ENCODE data around the gene FARP2. TPM values are rescaled to one million over a fixed set of nuclear protein-coding genes. Genes with fewer than 3 reads are reported as not detected.
A peak's percentile ranks its signal among the peaks of the same experiment; 100 is the strongest.

Gene FARP2
- total and polyA plus RNA-seq, 4 donors, result 5.8 to 30.9 (median 14.3) TPM

DNA sequence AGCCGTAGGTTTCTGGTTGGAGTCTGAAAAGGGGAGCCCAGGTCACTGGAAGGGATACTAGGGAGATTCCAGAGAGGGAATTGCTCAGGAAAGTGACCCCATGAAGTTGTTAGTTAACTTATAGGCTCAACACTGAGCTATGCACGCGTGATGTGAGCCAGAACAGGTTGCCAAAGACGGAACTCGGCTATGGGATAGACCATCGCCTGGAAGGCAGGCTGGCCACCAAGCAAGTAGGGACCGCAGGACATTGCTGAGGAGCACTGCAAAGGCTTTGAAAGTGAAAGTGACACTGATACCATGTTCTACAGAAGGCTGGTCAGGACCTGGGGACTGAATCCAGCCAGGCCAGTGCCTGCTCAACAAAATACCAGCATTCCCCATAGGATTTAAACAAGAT is 7.3 kb downstream of the FARP2 start:
- 45% methylated on average over 7 of the region's 7 CpGs for WGBS
- DNase-seq (ENCODE audit: low spot score), result no peak
- no peaks in the 10 kb centered on the region for H3K36me3 ChIP-seq (ENCODE audit: control insufficient read depth in 4 of 4, insufficient read depth in 3 of 4, low read depth in 1 of 4, low read length in 3 of 4)
- H3K4me3 ChIP-seq (ENCODE audit: low read depth in 1 of 3, low read length in 3 of 3), result no peak overlapping the region
- no peaks in the 10 kb centered on the region for H3K9me3 ChIP-seq (ENCODE audit: control insufficient read depth in 4 of 4, low read length in 3 of 4)
- peaks cover 7 to 37% (median 31%) of the 10 kb centered on the region in 4 donors for H3K4me1 ChIP-seq (ENCODE audit: control insufficient read depth in 4 of 4, insufficient read depth in 4 of 4, low read length in 3 of 4)
- H3K27ac ChIP-seq (ENCODE audit: low read depth in 1 of 2, low read length in 2 of 2), result peak overlapping the region; percentile 26 to 29
- no peaks in the 10 kb centered on the region for H3K27me3 ChIP-seq (ENCODE audit: control insufficient read depth in 4 of 4, insufficient read depth in 4 of 4, low read length in 3 of 4)
- no peak overlapping the region for H3K9ac ChIP-seq (ENCODE audit: low read depth in 1 of 2, low read length in 2 of 2)
- no peak for TF ChIP-seq JUND (IDR thresholded peaks at IDR 0.05)
- TF ChIP-seq, protein P1, sequence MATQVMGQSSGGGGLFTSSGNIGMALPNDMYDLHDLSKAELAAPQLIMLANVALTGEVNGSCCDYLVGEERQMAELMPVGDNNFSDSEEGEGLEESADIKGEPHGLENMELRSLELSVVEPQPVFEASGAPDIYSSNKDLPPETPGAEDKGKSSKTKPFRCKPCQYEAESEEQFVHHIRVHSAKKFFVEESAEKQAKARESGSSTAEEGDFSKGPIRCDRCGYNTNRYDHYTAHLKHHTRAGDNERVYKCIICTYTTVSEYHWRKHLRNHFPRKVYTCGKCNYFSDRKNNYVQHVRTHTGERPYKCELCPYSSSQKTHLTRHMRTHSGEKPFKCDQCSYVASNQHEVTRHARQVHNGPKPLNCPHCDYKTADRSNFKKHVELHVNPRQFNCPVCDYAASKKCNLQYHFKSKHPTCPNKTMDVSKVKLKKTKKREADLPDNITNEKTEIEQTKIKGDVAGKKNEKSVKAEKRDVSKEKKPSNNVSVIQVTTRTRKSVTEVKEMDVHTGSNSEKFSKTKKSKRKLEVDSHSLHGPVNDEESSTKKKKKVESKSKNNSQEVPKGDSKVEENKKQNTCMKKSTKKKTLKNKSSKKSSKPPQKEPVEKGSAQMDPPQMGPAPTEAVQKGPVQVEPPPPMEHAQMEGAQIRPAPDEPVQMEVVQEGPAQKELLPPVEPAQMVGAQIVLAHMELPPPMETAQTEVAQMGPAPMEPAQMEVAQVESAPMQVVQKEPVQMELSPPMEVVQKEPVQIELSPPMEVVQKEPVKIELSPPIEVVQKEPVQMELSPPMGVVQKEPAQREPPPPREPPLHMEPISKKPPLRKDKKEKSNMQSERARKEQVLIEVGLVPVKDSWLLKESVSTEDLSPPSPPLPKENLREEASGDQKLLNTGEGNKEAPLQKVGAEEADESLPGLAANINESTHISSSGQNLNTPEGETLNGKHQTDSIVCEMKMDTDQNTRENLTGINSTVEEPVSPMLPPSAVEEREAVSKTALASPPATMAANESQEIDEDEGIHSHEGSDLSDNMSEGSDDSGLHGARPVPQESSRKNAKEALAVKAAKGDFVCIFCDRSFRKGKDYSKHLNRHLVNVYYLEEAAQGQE (IDR thresholded peaks at IDR 0.05), result no peak
- TF ChIP-seq FOXA1 (IDR thresholded peaks at IDR 0.05), result no peak
- no peak for TF ChIP-seq RXRA (IDR thresholded peaks at IDR 0.05)
- no peak for TF ChIP-seq HNF4A (conservative IDR thresholded peaks at IDR 0.05)
- no peak for TF ChIP-seq ZBTB33 (IDR thresholded peaks at IDR 0.05)
- TF ChIP-seq HNF4G (IDR thresholded peaks at IDR 0.05), result no peak
- no peak for TF ChIP-seq GABPA (IDR thresholded peaks at IDR 0.05 in 1 of 2, conservative IDR thresholded peaks at IDR 0.05 in 1 of 2)

- Histone ChIP-seq H3K4me3 (ENCODE audit: low read depth in 1 of 3, low read length in 3 of 3) (no peak overlapping the region), H3K9me3 (ENCODE audit: control insufficient read depth in 4 of 4, low read length in 3 of 4) (no peaks in the 10 kb centered on the region), H3K36me3 (ENCODE audit: control insufficient read depth in 4 of 4, insufficient read depth in 3 of 4, low read depth in 1 of 4, low read length in 3 of 4) (no peaks in the 10 kb centered on the region), H3K27ac (ENCODE audit: low read depth in 1 of 2, low read length in 2 of 2) (no peak overlapping the region), H3K9ac (ENCODE audit: low read depth in 1 of 2, low read length in 2 of 2) (no peak overlapping the region), H3K27me3 (ENCODE audit: control insufficient read depth in 4 of 4, insufficient read depth in 4 of 4, low read length in 3 of 4) (no peaks in the 10 kb centered on the region), H3K4me1 (ENCODE audit: control insufficient read depth in 4 of 4, insufficient read depth in 4 of 4, low read length in 3 of 4) (peaks cover 2 to 28% (median 18%) of the 10 kb centered on the region in 4 donors)
- WGBS, result 70% methylated on average over 2 of the region's 2 CpGs
- TF ChIP-seq, protein P1 (IDR thresholded peaks at IDR 0.05), result no peak
- TF ChIP-seq FOXA2 (IDR thresholded peaks at IDR 0.05), result no peak
- no peak for TF ChIP-seq EGR1 (IDR thresholded peaks at IDR 0.05; ENCODE audit: low read depth in 2 of 2)
- no peak for TF ChIP-seq FOXA1 (IDR thresholded peaks at IDR 0.05)
- no peak for TF ChIP-seq GABPA (IDR thresholded peaks at IDR 0.05 in 1 of 2, conservative IDR thresholded peaks at IDR 0.05 in 1 of 2)
- DNase-seq (ENCODE audit: low spot score), result no peak
These were observed 8.7 kb downstream of the FARP2 start for GRCh38 chr2:241364781-241365180.

Data from liver (tissue), 9 donors.